ENCODE results near the gene NOL11. TPM values are rescaled to one million over a fixed set of nuclear protein-coding genes. Genes with fewer than 3 reads are reported as not detected.

NOL11 gene
- total RNA-seq, 1 donor from 2014 or later: 90.4 TPM

DNA sequence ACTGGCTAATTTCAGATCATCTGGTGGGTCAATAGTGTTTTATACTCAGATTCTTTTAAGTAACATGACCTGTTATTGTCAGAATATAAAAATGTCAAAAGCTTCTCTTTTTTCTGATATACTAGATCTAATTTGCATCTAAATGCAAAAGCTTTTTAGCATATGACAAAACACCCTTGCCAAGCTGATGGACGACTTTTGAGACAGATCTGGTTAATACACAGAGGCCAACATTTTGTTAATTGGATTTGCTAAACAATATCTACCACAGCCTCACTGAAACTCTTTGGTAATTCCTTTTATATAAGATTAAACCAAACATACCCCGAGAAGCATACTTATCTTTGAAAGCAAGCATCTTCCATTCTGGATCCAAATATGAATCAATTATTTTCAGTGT lies 10.3 kb upstream of the NOL11 start:
- H3K27me3 Mint-ChIP-seq (ENCODE audit: insufficient read depth, low read depth): peaks cover 2% of the 10 kb centered on the region
- no peaks in the 10 kb centered on the region for H3K9me3 ChIP-seq (ENCODE audit: low read depth)

DNA sequence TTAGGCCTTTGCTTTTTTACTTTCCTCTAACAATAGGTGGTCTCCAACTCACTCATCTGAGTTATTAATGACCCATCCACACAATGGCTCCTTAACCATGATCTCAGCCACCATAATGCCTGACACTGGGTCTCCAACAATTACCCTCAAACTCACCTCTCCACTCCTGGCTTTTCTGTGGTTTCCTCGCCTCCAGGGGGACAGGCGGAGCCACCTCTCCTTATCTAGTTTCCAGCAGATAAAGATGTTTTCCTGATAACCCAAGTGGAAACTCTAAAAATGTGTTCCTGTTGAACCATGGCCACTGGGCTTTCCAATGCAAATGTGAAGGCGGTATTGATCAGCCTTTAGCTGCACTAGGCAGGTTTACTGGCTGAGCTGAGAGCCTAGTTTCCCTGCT lies 9.4 kb upstream of the NOL11 start:
- Mint-ChIP-seq H3K36me3 (no peaks in the 10 kb centered on the region), H3K9me3 (peaks cover 5% of the 10 kb centered on the region), H3K4me1 (peaks cover 6% of the 10 kb centered on the region), H3K4me3 (no peak overlapping the region), H3K27me3 (ENCODE audit: insufficient read depth, low read depth) (peaks cover 2% of the 10 kb centered on the region), H3K27ac (no peak overlapping the region)
- Histone ChIP-seq H3K36me3 (no peaks in the 10 kb centered on the region), H3K4me2 (no peak overlapping the region), H4K20me1 (ENCODE audit: low read depth) (no peaks in the 10 kb centered on the region), H3K9ac (no peak overlapping the region), H3K4me3 (no peak overlapping the region), H3K27ac (no peak overlapping the region), H3K4me1 (no peaks in the 10 kb centered on the region), H3K79me2 (ENCODE audit: low read depth) (no peaks in the 10 kb centered on the region), H3K9me3 (ENCODE audit: low read depth) (peaks cover 5% of the 10 kb centered on the region), H2AFZ (replicated peaks) (peak overlapping the region; percentile 79), H3K27me3 (no peaks in the 10 kb centered on the region), H3F3A (ENCODE audit: low read depth) (peaks cover 4% of the 10 kb centered on the region)
- DNase-seq (ENCODE audit: low spot score): no peak
- TF ChIP-seq EZH2 (IDR thresholded peaks at IDR 0.05) (no peak), EZH2phosphoT487 (IDR thresholded peaks at IDR 0.05) (no peak)
- TF ChIP-seq, protein P1, sequence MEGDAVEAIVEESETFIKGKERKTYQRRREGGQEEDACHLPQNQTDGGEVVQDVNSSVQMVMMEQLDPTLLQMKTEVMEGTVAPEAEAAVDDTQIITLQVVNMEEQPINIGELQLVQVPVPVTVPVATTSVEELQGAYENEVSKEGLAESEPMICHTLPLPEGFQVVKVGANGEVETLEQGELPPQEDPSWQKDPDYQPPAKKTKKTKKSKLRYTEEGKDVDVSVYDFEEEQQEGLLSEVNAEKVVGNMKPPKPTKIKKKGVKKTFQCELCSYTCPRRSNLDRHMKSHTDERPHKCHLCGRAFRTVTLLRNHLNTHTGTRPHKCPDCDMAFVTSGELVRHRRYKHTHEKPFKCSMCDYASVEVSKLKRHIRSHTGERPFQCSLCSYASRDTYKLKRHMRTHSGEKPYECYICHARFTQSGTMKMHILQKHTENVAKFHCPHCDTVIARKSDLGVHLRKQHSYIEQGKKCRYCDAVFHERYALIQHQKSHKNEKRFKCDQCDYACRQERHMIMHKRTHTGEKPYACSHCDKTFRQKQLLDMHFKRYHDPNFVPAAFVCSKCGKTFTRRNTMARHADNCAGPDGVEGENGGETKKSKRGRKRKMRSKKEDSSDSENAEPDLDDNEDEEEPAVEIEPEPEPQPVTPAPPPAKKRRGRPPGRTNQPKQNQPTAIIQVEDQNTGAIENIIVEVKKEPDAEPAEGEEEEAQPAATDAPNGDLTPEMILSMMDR (IDR thresholded peaks at IDR 0.05): no peak

More for the DNA sequence above, 10.3 kb upstream of the NOL11 start:
- no peaks in the 10 kb centered on the region for H3K4me1 ChIP-seq
- H3K36me3 ChIP-seq: no peaks in the 10 kb centered on the region
- H3K27me3 ChIP-seq: no peaks in the 10 kb centered on the region
- H3K4me3 ChIP-seq: no peak overlapping the region
- H3K9me3 Mint-ChIP-seq: no peaks in the 10 kb centered on the region
- no peaks in the 10 kb centered on the region for H3K36me3 Mint-ChIP-seq
- peaks cover 5% of the 10 kb centered on the region for H3K4me1 Mint-ChIP-seq
- H3K79me2 ChIP-seq (ENCODE audit: low read depth): no peaks in the 10 kb centered on the region
- H2AFZ ChIP-seq (replicated peaks): no peak overlapping the region
- H3K27ac ChIP-seq: no peak overlapping the region
- H3K9ac ChIP-seq: no peak overlapping the region
- TF ChIP-seq, protein P1 (IDR thresholded peaks at IDR 0.05): no peak
- TF ChIP-seq EZH2phosphoT487 (IDR thresholded peaks at IDR 0.05) (no peak), EZH2 (IDR thresholded peaks at IDR 0.05) (no peak)
- H3F3A ChIP-seq (ENCODE audit: low read depth): peaks cover 4% of the 10 kb centered on the region
- no peak overlapping the region for H3K4me2 ChIP-seq
- H3K4me3 Mint-ChIP-seq: no peak overlapping the region
- no peak overlapping the region for H3K27ac Mint-ChIP-seq
- DNase-seq (ENCODE audit: low spot score): no peak
- no peaks in the 10 kb centered on the region for H4K20me1 ChIP-seq (ENCODE audit: low read depth)

DNA sequence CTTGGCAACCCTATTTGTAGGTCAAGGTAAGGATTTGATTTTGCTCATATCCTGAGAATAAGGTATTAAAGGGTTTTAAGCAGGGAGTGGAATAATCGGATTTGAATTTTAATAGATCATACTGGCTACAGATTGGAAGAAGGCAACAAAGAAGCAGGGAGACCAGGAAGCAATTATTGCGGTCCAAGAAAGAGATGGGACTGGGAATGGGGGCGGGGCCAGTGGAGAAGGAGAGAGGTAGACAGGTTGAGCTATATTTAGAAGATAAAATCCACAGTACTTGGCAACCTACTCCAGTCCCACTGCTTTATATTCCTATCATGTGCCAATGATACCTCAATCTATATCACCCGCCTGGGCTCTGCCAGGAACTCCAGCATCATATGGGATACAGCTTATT lies 5.8 kb upstream of the NOL11 start:
- no peaks in the 10 kb centered on the region for H3K36me3 Mint-ChIP-seq
- H3K4me3 ChIP-seq: no peak overlapping the region

More for the DNA sequence above, 5.8 kb upstream of the NOL11 start:
- Histone ChIP-seq H3K27ac (no peak overlapping the region), H4K20me1 (ENCODE audit: low read depth) (no peaks in the 10 kb centered on the region), H3K4me1 (peaks cover 2% of the 10 kb centered on the region), H3K79me2 (ENCODE audit: low read depth) (no peaks in the 10 kb centered on the region), H3K9me3 (ENCODE audit: low read depth) (peaks cover 8% of the 10 kb centered on the region), H3F3A (ENCODE audit: low read depth) (peaks cover 4% of the 10 kb centered on the region), H3K4me2 (no peak overlapping the region), H3K36me3 (no peaks in the 10 kb centered on the region), H3K27me3 (no peaks in the 10 kb centered on the region), H2AFZ (replicated peaks) (no peak overlapping the region), H3K9ac (no peak overlapping the region)
- peaks cover 3% of the 10 kb centered on the region for H3K27me3 Mint-ChIP-seq (ENCODE audit: insufficient read depth, low read depth)
- TF ChIP-seq EZH2phosphoT487 (IDR thresholded peaks at IDR 0.05) (no peak), EZH2 (IDR thresholded peaks at IDR 0.05) (no peak)
- TF ChIP-seq, protein P1 (IDR thresholded peaks at IDR 0.05): no peak
- no peak for DNase-seq (ENCODE audit: low spot score)
- peaks cover 6% of the 10 kb centered on the region for H3K9me3 Mint-ChIP-seq
- H3K4me3 Mint-ChIP-seq: no peak overlapping the region
- peaks cover 6% of the 10 kb centered on the region for H3K4me1 Mint-ChIP-seq
- H3K27ac Mint-ChIP-seq: no peak overlapping the region
